ENCODE measurements around the gene CRIM1. TPM values are rescaled to one million over a fixed set of nuclear protein-coding genes. Genes with fewer than 3 reads are reported as not detected.

The CRIM1 gene
- total RNA-seq, 1 experiment from 2014 or later: 292 TPM

GRCh38 chr2:36333350-36334012 lies 22.1 kb upstream of the CRIM1 start:
- DNase-seq: peak in 1 of 2 experiments; percentile 26
- Mint-ChIP-seq H3K36me3 (ENCODE audit: insufficient read depth, unreplicated experiment) (peaks cover under 1% of the 10 kb centered on the region), H3K27me3 (ENCODE audit: insufficient read depth, unreplicated experiment) (no peaks in the 10 kb centered on the region), H3K4me3 (ENCODE audit: unreplicated experiment) (no peak overlapping the region), H3K27ac (ENCODE audit: unreplicated experiment) (no peak overlapping the region), H3K9me3 (ENCODE audit: unreplicated experiment) (no peaks in the 10 kb centered on the region), H3K4me1 (ENCODE audit: low read depth, unreplicated experiment) (peaks cover 42% of the 10 kb centered on the region)
- Histone ChIP-seq H3K4me3 (ENCODE audit: low read depth, low read length) (no peak overlapping the region), H3K27me3 (replicated peaks; ENCODE audit: control insufficient read depth, insufficient read depth, low read length) (no peaks in the 10 kb centered on the region), H3K4me1 (peaks cover 45% of the 10 kb centered on the region), H3K36me3 (ENCODE audit: control insufficient read depth, insufficient read depth, low read length) (no peaks in the 10 kb centered on the region), H3K9me3 (no peaks in the 10 kb centered on the region)
- CTCF ChIA-PET: no interaction called here
- POLR2A ChIA-PET: no interaction called here
- intact Hi-C loops (cut with micrococcal nuclease; ENCODE audit: unreplicated experiment): no loop called here
- no TSS peak for BruUV-seq (replicated peaks)
- TF ChIP-seq CTCF (IDR thresholded peaks at IDR 0.05; ENCODE audit: insufficient read depth in 1 of 2, low read depth in 1 of 2, low read length in 1 of 2, severe bottlenecking in 1 of 2, unreplicated experiment in 1 of 2): peak in 1 of 2 experiments; percentile 26

GRCh38 chr2:36335597-36335996 lies 20.0 kb upstream of the CRIM1 start:
- Histone ChIP-seq H3K36me3 (ENCODE audit: control insufficient read depth, insufficient read depth, low read length) (no peaks in the 10 kb centered on the region), H3K4me1 (peaks cover 46% of the 10 kb centered on the region), H3K9me3 (no peaks in the 10 kb centered on the region), H3K27me3 (replicated peaks; ENCODE audit: control insufficient read depth, insufficient read depth, low read length) (no peaks in the 10 kb centered on the region), H3K4me3 (ENCODE audit: low read depth, low read length) (no peak overlapping the region)
- Mint-ChIP-seq H3K27me3 (ENCODE audit: insufficient read depth, unreplicated experiment) (no peaks in the 10 kb centered on the region), H3K4me1 (ENCODE audit: low read depth, unreplicated experiment) (peaks cover 39% of the 10 kb centered on the region), H3K36me3 (ENCODE audit: insufficient read depth, unreplicated experiment) (peaks cover 4% of the 10 kb centered on the region), H3K27ac (ENCODE audit: unreplicated experiment) (no peak overlapping the region), H3K9me3 (ENCODE audit: unreplicated experiment) (no peaks in the 10 kb centered on the region), H3K4me3 (ENCODE audit: unreplicated experiment) (no peak overlapping the region)
- no peak for TF ChIP-seq CTCF (IDR thresholded peaks at IDR 0.05; ENCODE audit: insufficient read depth in 1 of 2, low read depth in 1 of 2, low read length in 1 of 2, severe bottlenecking in 1 of 2, unreplicated experiment in 1 of 2)
- intact Hi-C loops (cut with micrococcal nuclease; ENCODE audit: unreplicated experiment): no loop called here
- CTCF ChIA-PET: interaction anchor here (1.7 kb wide), 1 partner anchor 14 kb away, joined by 7 read pairs; no protein-coding TSS in a partner anchor
- POLR2A ChIA-PET: interaction anchor here (0.7 kb wide), 1 partner anchor 162 kb away, joined by 13 read pairs; no protein-coding TSS in a partner anchor
- no TSS peak for BruUV-seq (replicated peaks)
- no peak for DNase-seq

- POLR2A ChIA-PET: no interaction called here
- Mint-ChIP-seq H3K27me3 (ENCODE audit: insufficient read depth, unreplicated experiment) (no peaks in the 10 kb centered on the region), H3K4me3 (ENCODE audit: unreplicated experiment) (no peak overlapping the region), H3K27ac (ENCODE audit: unreplicated experiment) (no peak overlapping the region), H3K36me3 (ENCODE audit: insufficient read depth, unreplicated experiment) (peaks cover 4% of the 10 kb centered on the region), H3K9me3 (ENCODE audit: unreplicated experiment) (no peaks in the 10 kb centered on the region), H3K4me1 (ENCODE audit: low read depth, unreplicated experiment) (peaks cover 32% of the 10 kb centered on the region)
- Histone ChIP-seq H3K27me3 (replicated peaks; ENCODE audit: control insufficient read depth, insufficient read depth, low read length) (no peaks in the 10 kb centered on the region), H3K4me3 (ENCODE audit: low read depth, low read length) (no peak overlapping the region), H3K9me3 (no peaks in the 10 kb centered on the region), H3K4me1 (peaks cover 39% of the 10 kb centered on the region), H3K36me3 (ENCODE audit: control insufficient read depth, insufficient read depth, low read length) (no peaks in the 10 kb centered on the region)
- intact Hi-C loops (cut with micrococcal nuclease; ENCODE audit: unreplicated experiment): no loop called here
- CTCF ChIA-PET: interaction anchor here (0.8 kb wide), 1 partner anchor 14 kb away, joined by 4 read pairs; no protein-coding TSS in a partner anchor
- no TSS peak for BruUV-seq (replicated peaks)
- no peak for DNase-seq
- no peak for TF ChIP-seq CTCF (IDR thresholded peaks at IDR 0.05; ENCODE audit: insufficient read depth in 1 of 2, low read depth in 1 of 2, low read length in 1 of 2, severe bottlenecking in 1 of 2, unreplicated experiment in 1 of 2)
Measured at GRCh38 chr2:36336321-36336720, 19.3 kb upstream of the CRIM1 start.

All from Caco-2 (cell line).